ENCODE measurements around the gene KCP. TPM values are rescaled to one million over a fixed set of nuclear protein-coding genes. Genes with fewer than 3 reads are reported as not detected.

KCP gene
- polyA plus RNA-seq, 1 donor (not counting 4 experiments of a cell fraction or from before 2014, with no cell fraction given) = not detected

- FAIRE-seq = no peak
- Histone ChIP-seq H3K4me3 (ENCODE audit: control insufficient read depth in 2 of 3, extremely low read depth in 1 of 3, insufficient read depth in 2 of 3, low read depth in 1 of 3, low read length in 3 of 3) (no peak overlapping the region), H3K9me1 (ENCODE audit: control insufficient read depth, extremely low read depth, insufficient read depth, low read length) (no peaks in the 10 kb centered on the region), H3K27ac (ENCODE audit: control insufficient read depth, insufficient read depth, low read length) (no peak overlapping the region), H4K20me1 (ENCODE audit: control insufficient read depth, extremely low read depth, insufficient read depth, low read length) (no peaks in the 10 kb centered on the region), H3K9ac (ENCODE audit: control insufficient read depth, extremely low read depth, insufficient read depth, low read length) (no peak overlapping the region), H3K79me2 (ENCODE audit: control insufficient read depth, insufficient read depth, low read length) (no peaks in the 10 kb centered on the region), H3K4me2 (ENCODE audit: control insufficient read depth, extremely low read depth, insufficient read depth, low read depth, low read length) (no peak overlapping the region), H3K9me3 (ENCODE audit: control insufficient read depth, low read depth, low read length) (no peaks in the 10 kb centered on the region), H3K36me3 (ENCODE audit: control insufficient read depth in 2 of 2, extremely low read depth in 1 of 2, insufficient read depth in 2 of 2, low read length in 2 of 2) (no peaks in the 10 kb centered on the region), H3K27me3 (ENCODE audit: control insufficient read depth, extremely low read depth, insufficient read depth, low read length) (no peaks in the 10 kb centered on the region), H3K4me1 (ENCODE audit: control insufficient read depth, extremely low read depth, insufficient read depth, low read length) (no peaks in the 10 kb centered on the region), H2AFZ (ENCODE audit: control insufficient read depth, low read length) (no peak overlapping the region)
- dilution Hi-C loops (cut with MboI; ENCODE audit: extremely low pct_ligation_motif_present, low sequenced_read_pairs) = no loop called here
- TF ChIP-seq CTCF (optimal IDR thresholded peaks at IDR 0.05 in 1 of 3, IDR thresholded peaks at IDR 0.05 in 1 of 3, conservative IDR thresholded peaks at IDR 0.05 in 1 of 3; ENCODE audit: extremely low read depth in 1 of 3, insufficient read depth in 2 of 3, low read length in 3 of 3) (no peak), EZH2 (IDR thresholded peaks at IDR 0.05; ENCODE audit: low read length) (no peak)
- DNase-seq (ENCODE audit: low read depth, low spot score) = no peak
Measured at GRCh38 chr7:128928159-128928813, 17.8 kb upstream of the KCP start.

GRCh38 chr7:128924707-128925588 lies 14.4 kb upstream of the KCP start:
- no peaks in the 10 kb centered on the region for H4K20me1 ChIP-seq (ENCODE audit: control insufficient read depth, extremely low read depth, insufficient read depth, low read length)
- H3K4me2 ChIP-seq (ENCODE audit: control insufficient read depth, extremely low read depth, insufficient read depth, low read depth, low read length) = no peak overlapping the region
- no peak overlapping the region for H3K9ac ChIP-seq (ENCODE audit: control insufficient read depth, extremely low read depth, insufficient read depth, low read length)
- TF ChIP-seq EZH2 (IDR thresholded peaks at IDR 0.05; ENCODE audit: low read length) (no peak), CTCF (optimal IDR thresholded peaks at IDR 0.05 in 1 of 3, IDR thresholded peaks at IDR 0.05 in 1 of 3, conservative IDR thresholded peaks at IDR 0.05 in 1 of 3; ENCODE audit: extremely low read depth in 1 of 3, insufficient read depth in 2 of 3, low read length in 3 of 3) (no peak)
- no peak overlapping the region for H3K4me3 ChIP-seq (ENCODE audit: control insufficient read depth in 2 of 3, extremely low read depth in 1 of 3, insufficient read depth in 2 of 3, low read depth in 1 of 3, low read length in 3 of 3)
- no peaks in the 10 kb centered on the region for H3K79me2 ChIP-seq (ENCODE audit: control insufficient read depth, insufficient read depth, low read length)
- no peak for FAIRE-seq
- no peak overlapping the region for H3K27ac ChIP-seq (ENCODE audit: control insufficient read depth, insufficient read depth, low read length)
- H3K9me1 ChIP-seq (ENCODE audit: control insufficient read depth, extremely low read depth, insufficient read depth, low read length) = no peaks in the 10 kb centered on the region
- H3K36me3 ChIP-seq (ENCODE audit: control insufficient read depth in 2 of 2, extremely low read depth in 1 of 2, insufficient read depth in 2 of 2, low read length in 2 of 2) = no peaks in the 10 kb centered on the region
- no peak for DNase-seq (ENCODE audit: low read depth, low spot score)
- H3K27me3 ChIP-seq (ENCODE audit: control insufficient read depth, extremely low read depth, insufficient read depth, low read length) = peaks cover 21% of the 10 kb centered on the region
- H3K4me1 ChIP-seq (ENCODE audit: control insufficient read depth, extremely low read depth, insufficient read depth, low read length) = no peaks in the 10 kb centered on the region
- H3K9me3 ChIP-seq (ENCODE audit: control insufficient read depth, low read depth, low read length) = no peaks in the 10 kb centered on the region
- dilution Hi-C loops (cut with MboI; ENCODE audit: extremely low pct_ligation_motif_present, low sequenced_read_pairs) = no loop called here
- H2AFZ ChIP-seq (ENCODE audit: control insufficient read depth, low read length) = no peak overlapping the region

Data from keratinocyte (primary cell).